Retina (tissue), 1 donor: Measurements from ENCODE around the gene EHD4.

Experiments
- DNase-seq: peaks from one replicate; pipeline ENCODE4 v3.0.0-alpha.2; 2016

The EHD4 gene

GRCh38 chr15:41972253-41973242 lies at the start of gene EHD4:
Gene EHD4, minus strand, starts transcription at chr15:41972557. Its CDS starts 63 bp downstream, at chr15:41972494.
- peak; percentile 94 for DNase-seq

GRCh38 chr15:42021593-42021992 lies 49.2 kb upstream of the EHD4 start:
- no peak for DNase-seq

- no peak for DNase-seq
Observed at GRCh38 chr15:42020713-42021273, 48.4 kb upstream of the EHD4 start, which contains the start of gene PLA2G4E. Gene PLA2G4E, minus strand, starts transcription at chr15:42021042. Its CDS starts 12 bp downstream, at chr15:42021030.

GRCh38 chr15:42018306-42019224 lies 46.2 kb upstream of the EHD4 start:
- no peak for DNase-seq

GRCh38 chr15:42016971-42017370 lies 44.6 kb upstream of the EHD4 start:
- no peak for DNase-seq

- DNase-seq, result no peak
Observed at GRCh38 chr15:42014406-42014805, 42.0 kb upstream of the EHD4 start.

GRCh38 chr15:42012928-42013482 lies 40.6 kb upstream of the EHD4 start:
- no peak for DNase-seq

- no peak for DNase-seq
Observed at GRCh38 chr15:42012241-42012640, 39.9 kb upstream of the EHD4 start.

GRCh38 chr15:42011074-42011473 lies 38.7 kb upstream of the EHD4 start:
- DNase-seq, result no peak

- no peak for DNase-seq
Observed at GRCh38 chr15:42010434-42010833, 38.1 kb upstream of the EHD4 start.

- DNase-seq, result no peak
Observed at GRCh38 chr15:42009474-42009873, 37.1 kb upstream of the EHD4 start.

GRCh38 chr15:42009022-42009421 lies 36.7 kb upstream of the EHD4 start:
- DNase-seq, result no peak

- no peak for DNase-seq
Observed at GRCh38 chr15:42007386-42007785, 35.0 kb upstream of the EHD4 start.

- no peak for DNase-seq
Observed at GRCh38 chr15:42002333-42002732, 30.0 kb upstream of the EHD4 start.

- DNase-seq, result no peak
Observed at GRCh38 chr15:42001236-42001635, 28.9 kb upstream of the EHD4 start.

- DNase-seq, result no peak
Observed at GRCh38 chr15:41999290-42000285, 27.2 kb upstream of the EHD4 start.

- no peak for DNase-seq
Observed at GRCh38 chr15:41997845-41998244, 25.5 kb upstream of the EHD4 start.

GRCh38 chr15:41996921-41997592 lies 24.7 kb upstream of the EHD4 start:
- DNase-seq, result no peak

GRCh38 chr15:41996376-41996775 lies 24.0 kb upstream of the EHD4 start:
- no peak for DNase-seq

GRCh38 chr15:41995476-41995855 lies 23.1 kb upstream of the EHD4 start:
- DNase-seq, result no peak
